BE2C (cell line): ENCODE measurements around the gene CEACAM19.

Experiments used
- DNase-seq: peaks from one replicate; pipeline ENCODE4 v3.0.0-alpha.2; 2020
- H3K27me3 ChIP-seq: fragments of 250-450 bp; sonication (Bioruptor Pico); 2 replicates; pipeline ENCODE4 v1.5.1; 2020; ENCODE audit warnings: mild to moderate bottlenecking
- H3K36me3 ChIP-seq: fragments of 250-450 bp; sonication (Bioruptor Pico); 2 replicates; pipeline ENCODE4 v1.5.1; 2020; ENCODE audit warnings: mild to moderate bottlenecking
- H3K4me1 ChIP-seq: fragments of 250-450 bp; sonication (Bioruptor Pico); 2 replicates; pipeline ENCODE4 v1.5.1; 2020
- H3K4me3 ChIP-seq: 2 replicates; pipeline ENCODE4 v1.5.1; 2011; ENCODE audit warnings: low read depth, low read length
- H3K9me3 ChIP-seq: fragments of 250-450 bp; sonication (Bioruptor Pico); 2 replicates; pipeline ENCODE4 v1.5.1; 2020
- CTCF ChIP-seq: IDR thresholded peaks from 2 replicates; pipeline ENCODE4 v1.5.1; 2012; ENCODE audit warnings: mild to moderate bottlenecking, low read depth, low read length

Gene CEACAM19

DNA sequence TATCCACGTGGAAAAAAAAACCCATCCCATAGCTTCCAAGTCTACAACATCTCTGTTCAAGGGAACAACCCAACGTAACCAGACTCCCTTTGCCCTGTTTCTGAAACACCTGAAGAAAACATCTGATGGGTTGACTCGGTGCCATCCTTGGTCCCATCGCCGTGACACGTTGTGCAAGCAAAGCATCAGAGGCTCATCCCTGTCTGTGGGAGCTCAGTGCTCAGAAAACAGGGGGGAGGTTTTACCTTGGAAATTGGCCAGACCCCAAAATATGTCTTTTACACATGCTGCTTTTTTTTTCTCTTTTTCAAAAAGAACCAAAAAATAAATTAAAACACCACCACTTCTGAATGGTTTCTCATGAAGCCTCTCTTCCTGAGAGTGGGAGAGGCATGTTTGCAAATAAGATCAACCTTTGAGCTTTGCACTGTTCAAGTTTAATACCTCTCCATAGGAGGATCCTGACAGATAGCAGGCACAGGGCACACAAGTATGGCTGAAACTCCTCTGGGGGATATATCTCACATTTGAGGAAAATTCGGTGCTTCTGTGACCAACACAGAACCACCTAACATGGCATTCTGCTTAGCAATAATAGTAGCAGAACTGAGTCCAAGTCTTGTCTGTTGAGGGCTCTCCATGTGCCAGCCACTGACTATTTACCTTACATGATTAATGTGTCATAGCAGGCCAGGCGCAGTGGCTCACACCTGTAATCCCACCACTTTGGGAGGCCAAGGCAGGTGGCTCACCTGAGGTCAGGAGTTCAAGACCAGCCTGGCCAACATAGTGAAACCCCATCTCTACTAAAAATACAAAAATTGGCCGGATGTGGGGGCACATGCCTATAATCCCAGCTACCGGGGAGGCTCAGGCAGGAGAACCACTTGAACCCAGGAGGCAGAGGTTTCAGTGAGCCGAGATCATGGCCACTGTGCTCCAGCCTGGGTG lies 34.6 kb upstream of the CEACAM19 start:
- no peak for DNase-seq
- Histone ChIP-seq H3K4me3 (no peak overlapping the region), H3K4me1 (peaks cover 2% of the 10 kb centered on the region; the same call in 1 of the 2 replicates), H3K36me3 (no peaks in the 10 kb centered on the region), H3K27me3 (no peaks in the 10 kb centered on the region), H3K9me3 (no peaks in the 10 kb centered on the region)
- no peak for TF ChIP-seq CTCF

GRCh38 chr19:44637390-44637764 lies 33.9 kb upstream of the CEACAM19 start:
- no peaks in the 10 kb centered on the region for H3K27me3 ChIP-seq
- H3K9me3 ChIP-seq, result no peaks in the 10 kb centered on the region
- DNase-seq, result no peak
- H3K4me1 ChIP-seq, result peaks cover 2% of the 10 kb centered on the region; the same call in 1 of the 2 replicates
- TF ChIP-seq CTCF, result no peak
- no peak overlapping the region for H3K4me3 ChIP-seq
- no peaks in the 10 kb centered on the region for H3K36me3 ChIP-seq

GRCh38 chr19:44640518-44640917 lies 30.8 kb upstream of the CEACAM19 start:
- H3K9me3 ChIP-seq, result no peaks in the 10 kb centered on the region
- no peaks in the 10 kb centered on the region; the same call in 1 of the 2 replicates for H3K4me1 ChIP-seq
- no peaks in the 10 kb centered on the region for H3K27me3 ChIP-seq
- H3K36me3 ChIP-seq, result no peaks in the 10 kb centered on the region
- H3K4me3 ChIP-seq, result no peak overlapping the region
- DNase-seq, result no peak
- TF ChIP-seq CTCF, result no peak

DNA sequence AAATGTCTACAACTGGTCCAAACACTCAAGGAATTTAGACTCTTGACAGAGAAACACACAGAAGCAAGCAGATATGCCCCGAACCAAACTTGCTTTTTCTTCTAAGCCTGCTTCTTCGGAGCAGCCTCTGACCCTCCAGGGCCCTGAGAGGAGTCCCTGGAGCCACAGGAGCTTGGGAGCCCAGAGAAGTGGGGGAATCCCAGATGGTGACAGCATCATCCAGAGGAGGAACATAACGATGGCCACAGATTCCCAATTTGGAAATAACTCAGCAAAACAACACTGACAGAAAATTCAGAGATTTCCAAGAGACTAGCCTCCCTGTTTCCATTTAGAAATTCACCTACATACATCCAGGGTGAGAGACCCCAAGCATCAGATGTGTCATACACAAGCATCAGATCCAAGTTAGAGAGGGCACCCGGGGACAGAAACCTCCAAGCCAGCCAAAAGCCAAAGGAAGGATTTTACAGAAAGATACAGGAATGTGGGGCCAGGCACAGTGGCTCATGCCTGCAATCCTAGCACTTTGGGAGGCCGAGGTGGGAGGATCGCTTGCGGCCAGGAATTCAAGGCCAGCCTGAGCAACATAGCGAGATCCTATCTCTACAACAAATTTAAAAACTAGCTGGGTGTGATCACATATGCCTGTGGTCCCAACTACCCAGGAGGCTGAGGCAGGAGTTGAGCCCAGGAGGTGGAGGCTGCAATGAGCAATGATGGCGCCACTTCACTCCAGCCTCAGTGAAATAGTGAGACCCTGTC lies 29.6 kb upstream of the CEACAM19 start:
- Histone ChIP-seq H3K4me3 (no peak overlapping the region), H3K4me1 (no peaks in the 10 kb centered on the region; the same call in 1 of the 2 replicates)

DNA sequence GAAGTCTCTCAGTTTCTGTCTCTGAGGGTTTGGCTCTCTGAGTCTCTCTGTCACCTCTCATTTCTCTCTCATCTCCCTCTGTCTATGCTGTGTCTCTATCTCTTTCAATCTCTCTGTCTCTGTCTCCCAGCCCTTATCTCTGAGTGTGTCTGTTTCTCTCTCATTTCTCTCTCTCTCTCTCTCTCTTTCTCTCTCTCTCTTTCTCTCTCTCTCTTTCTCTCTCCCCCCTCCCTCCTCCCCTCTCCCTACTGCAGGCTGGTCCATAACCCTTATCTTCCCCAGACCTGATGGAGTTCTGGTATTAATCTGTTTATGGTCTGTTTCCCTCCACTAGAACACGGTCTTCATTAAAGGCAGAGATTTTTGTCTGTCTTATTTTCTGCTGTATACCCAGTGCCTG lies 28.9 kb upstream of the CEACAM19 start:
- DNase-seq, result no peak

More for the DNA sequence above, 29.6 kb upstream of the CEACAM19 start:
- DNase-seq, result no peak
- no peaks in the 10 kb centered on the region for H3K9me3 ChIP-seq
- no peaks in the 10 kb centered on the region for H3K27me3 ChIP-seq
- peaks cover 5% of the 10 kb centered on the region for H3K36me3 ChIP-seq
- TF ChIP-seq CTCF, result no peak

More for the DNA sequence above, 28.9 kb upstream of the CEACAM19 start:
- peaks cover 9% of the 10 kb centered on the region for H3K36me3 ChIP-seq
- H3K4me3 ChIP-seq, result no peak overlapping the region
- no peaks in the 10 kb centered on the region; the same call in 1 of the 2 replicates for H3K4me1 ChIP-seq
- H3K27me3 ChIP-seq, result no peaks in the 10 kb centered on the region
- no peaks in the 10 kb centered on the region for H3K9me3 ChIP-seq
- TF ChIP-seq CTCF, result no peak
